Fibroblast of lung (primary cell): ENCODE measurements around the gene CASTOR2. TPM values are rescaled to one million over a fixed set of nuclear protein-coding genes. Genes with fewer than 3 reads are reported as not detected.
"Not testable (repeated sequence)": the region's sequence is repeated elsewhere in the genome, so short reads cannot be mapped to it uniquely, and the experiment has no call there.

Experiments
- DNase-seq, 2 donors: peaks; one replicate each; pipeline versions ENCODE4 v3.0.0 to v3.0.0-alpha.2; 2010; ENCODE audit warnings: low read depth in 2 of 2
- H2AFZ ChIP-seq: 2 replicates; pipeline ENCODE4 v1.5.1; 2012; ENCODE audit warnings: low read length, control low read depth, inconsistent platforms
- H3K27ac ChIP-seq: 2 replicates; pipeline ENCODE4 v1.5.1; 2011; ENCODE audit warnings: low read length, control low read depth; ENCODE audit not compliant: insufficient read depth
- H3K27me3 ChIP-seq: 2 replicates; pipeline ENCODE4 v1.5.1; 2011; ENCODE audit warnings: mild to moderate bottlenecking, low read length; ENCODE audit not compliant: control insufficient read depth, insufficient read depth
- H3K36me3 ChIP-seq: 2 replicates; pipeline ENCODE4 v1.5.1; 2011; ENCODE audit warnings: low read length; ENCODE audit not compliant: control insufficient read depth, insufficient read depth
- H3K4me1 ChIP-seq: 2 replicates; pipeline ENCODE4 v1.5.1; 2011; ENCODE audit warnings: low read length; ENCODE audit not compliant: control insufficient read depth, insufficient read depth; ENCODE audit errors: extremely low read depth
- H3K4me2 ChIP-seq: 2 replicates; pipeline ENCODE4 v1.5.1; 2011; ENCODE audit warnings: low read length, control low read depth; ENCODE audit not compliant: insufficient read depth; ENCODE audit errors: extremely low read depth
- H3K4me3 ChIP-seq, 4 experiments: fragments of 200-600 bp in 1 of 4; sonication (generic) in 1 of 4; replicated peaks in 1 of 4; 2 replicates each; pipeline ENCODE4 v1.5.1; 2011 to 2016; ENCODE audit warnings: low read length in 4 of 4, low read depth in 3 of 4, mild to moderate bottlenecking in 3 of 4, control low read depth in 2 of 4, inconsistent platforms in 1 of 4, mixed read lengths in 1 of 4; ENCODE audit not compliant: insufficient read depth in 1 of 4; ENCODE audit errors: control extremely low read depth in 1 of 4
- H3K79me2 ChIP-seq: 2 replicates; pipeline ENCODE4 v1.5.1; 2012; ENCODE audit warnings: mild to moderate bottlenecking, low read length, inconsistent platforms; ENCODE audit not compliant: control insufficient read depth, insufficient read depth
- H3K9ac ChIP-seq: 2 replicates; pipeline ENCODE4 v1.5.1; 2011; ENCODE audit warnings: mild to moderate bottlenecking, low read length, control low read depth; ENCODE audit not compliant: insufficient read depth
- H3K9me3 ChIP-seq: 2 replicates; pipeline ENCODE4 v1.5.1; 2012; ENCODE audit warnings: low read depth, low read length; ENCODE audit not compliant: control insufficient read depth, insufficient read depth
- H4K20me1 ChIP-seq: 2 replicates; pipeline ENCODE4 v1.5.1; 2011; ENCODE audit warnings: low read length; ENCODE audit not compliant: control insufficient read depth, insufficient read depth; ENCODE audit errors: extremely low read depth
- polyA plus RNA-seq, 2 donors: library from polyadenylated mRNA; depleted of rRNA in 1 of 2; stranded (reverse) in 1 of 2; unstranded in 1 of 2; fragments of >200 nt; gene quantifications; 2 replicates each; pipeline ENCODE4 v1.2.1, GENCODE V29; 2011 to 2012; ENCODE audit warnings: missing spikeins in 1 of 2
- total RNA-seq: library from RNA; depleted of rRNA; stranded (reverse); fragments of >200 nt; gene quantifications from 2 replicates; pipeline ENCODE4 v1.2.1, GENCODE V29; 2014

The CASTOR2 gene
- total and polyA plus RNA-seq, 2 donors (not counting 1 experiment from before 2014, with no cell fraction given): 9.0 to 10.9 TPM

DNA sequence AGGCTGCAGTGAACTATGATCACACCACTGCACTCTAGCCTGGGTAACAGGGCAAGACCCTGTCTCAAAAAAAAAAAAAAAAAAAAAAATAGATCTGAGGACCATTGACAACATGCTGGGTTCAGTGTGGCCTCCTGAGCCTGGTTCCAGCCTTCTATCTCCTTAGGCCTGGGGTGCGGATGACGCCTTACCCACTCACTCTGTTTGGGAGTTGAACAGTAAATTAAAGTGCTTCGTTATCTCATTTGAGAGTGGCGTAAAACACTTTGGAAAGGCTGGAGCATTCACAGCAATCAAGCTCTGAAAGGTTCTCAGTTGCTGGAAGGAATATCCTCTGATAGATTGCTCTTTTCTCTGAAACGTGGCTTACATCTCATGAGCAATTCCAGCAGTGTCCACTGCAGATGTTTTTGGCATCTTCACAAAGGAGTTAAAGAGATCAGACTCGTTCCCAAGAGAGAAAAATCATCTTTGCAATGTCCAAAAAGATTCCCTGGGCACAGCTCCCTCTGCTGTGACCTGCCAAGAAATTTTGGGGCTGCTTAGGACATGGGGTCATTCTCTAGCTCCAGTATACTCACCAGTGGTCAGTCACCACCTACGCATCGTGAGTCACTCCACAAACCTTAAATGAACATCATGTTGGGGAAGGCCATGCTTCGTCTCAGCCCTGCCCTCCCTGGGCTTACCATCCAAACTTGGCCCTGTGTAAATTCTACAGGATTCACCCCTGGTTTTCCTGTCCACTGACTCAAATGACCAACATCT is 23.0 kb upstream of the CASTOR2 start:
- not testable (repeated sequence) for H3K27me3 ChIP-seq, H3K79me2 ChIP-seq, H3K4me2 ChIP-seq, H3K36me3 ChIP-seq, H3K9me3 ChIP-seq, H3K4me1 ChIP-seq, H3K9ac ChIP-seq, H2AFZ ChIP-seq, H3K4me3 ChIP-seq, H4K20me1 ChIP-seq, DNase-seq, H3K27ac ChIP-seq

DNA sequence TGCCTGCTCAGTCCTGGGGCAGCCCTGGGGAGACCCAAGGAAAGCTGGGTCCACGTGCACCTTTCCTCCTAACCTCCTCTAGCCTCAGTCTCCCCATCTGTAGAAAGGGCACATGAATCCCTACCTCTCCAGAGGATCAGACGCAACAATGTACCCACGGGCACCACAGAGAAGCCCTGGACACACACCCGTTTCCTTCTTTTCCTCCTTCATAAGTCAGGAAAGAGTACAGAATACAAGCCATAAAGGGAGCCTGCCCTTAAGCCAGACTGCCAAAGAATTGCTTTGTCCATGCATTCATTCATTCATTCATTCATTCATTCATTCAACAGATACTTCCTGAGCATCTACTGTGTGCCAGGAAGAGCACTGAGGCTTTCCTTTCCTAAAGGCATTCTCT is 20.6 kb upstream of the CASTOR2 start:
- not testable (repeated sequence) for H2AFZ ChIP-seq, H3K4me2 ChIP-seq, H3K36me3 ChIP-seq, H3K27ac ChIP-seq, H3K9ac ChIP-seq, H3K79me2 ChIP-seq, H4K20me1 ChIP-seq, H3K4me3 ChIP-seq, H3K27me3 ChIP-seq, H3K9me3 ChIP-seq, DNase-seq, H3K4me1 ChIP-seq

DNA sequence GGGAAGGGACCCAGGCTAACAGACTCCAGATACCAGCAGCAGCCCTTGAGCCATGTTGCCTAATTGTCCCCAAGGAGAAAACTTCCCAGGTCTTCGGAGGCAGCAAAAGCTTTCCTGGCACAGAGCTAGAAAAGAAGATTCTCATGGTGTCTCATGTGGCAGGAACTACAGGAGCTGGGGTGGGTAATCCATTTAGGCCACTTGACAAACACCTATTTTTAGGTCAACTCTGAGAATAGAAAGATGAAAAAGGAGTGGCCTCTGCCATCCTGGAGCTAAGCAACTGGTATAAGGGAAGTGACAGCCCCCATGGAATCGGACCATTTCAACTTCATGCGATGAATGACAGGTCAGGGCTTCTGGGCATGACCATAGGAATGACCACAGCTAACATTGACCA is 16.8 kb upstream of the CASTOR2 start:
- not testable (repeated sequence) for DNase-seq, H3K4me1 ChIP-seq, H4K20me1 ChIP-seq, H3K27ac ChIP-seq, H3K36me3 ChIP-seq, H3K79me2 ChIP-seq, H2AFZ ChIP-seq, H3K4me3 ChIP-seq, H3K27me3 ChIP-seq, H3K4me2 ChIP-seq, H3K9me3 ChIP-seq, H3K9ac ChIP-seq

DNA sequence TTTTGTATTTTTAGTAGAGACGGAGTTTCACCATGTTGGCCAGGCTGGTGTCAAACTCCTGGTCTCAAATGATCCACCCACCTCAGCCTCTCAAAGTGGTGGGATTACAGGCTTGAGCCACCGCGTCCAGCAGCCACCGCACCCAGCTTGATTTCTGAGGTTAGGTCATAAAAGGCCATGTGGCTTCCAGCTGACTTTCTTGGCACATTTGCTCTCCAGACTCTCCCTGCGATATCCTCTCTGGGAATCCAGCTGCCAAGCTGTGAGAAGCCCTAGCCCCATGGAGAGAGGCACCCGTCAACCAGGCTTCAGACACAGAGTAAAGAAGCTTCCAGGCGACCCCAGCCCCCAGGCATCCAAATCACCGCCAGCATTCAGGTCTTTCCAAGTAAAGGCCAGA is 10.7 kb upstream of the CASTOR2 start:
- not testable (repeated sequence) for H3K36me3 ChIP-seq, H3K9ac ChIP-seq, DNase-seq, H4K20me1 ChIP-seq, H3K79me2 ChIP-seq, H3K4me1 ChIP-seq, H3K27me3 ChIP-seq, H3K4me2 ChIP-seq, H3K4me3 ChIP-seq, H2AFZ ChIP-seq, H3K27ac ChIP-seq, H3K9me3 ChIP-seq

DNA sequence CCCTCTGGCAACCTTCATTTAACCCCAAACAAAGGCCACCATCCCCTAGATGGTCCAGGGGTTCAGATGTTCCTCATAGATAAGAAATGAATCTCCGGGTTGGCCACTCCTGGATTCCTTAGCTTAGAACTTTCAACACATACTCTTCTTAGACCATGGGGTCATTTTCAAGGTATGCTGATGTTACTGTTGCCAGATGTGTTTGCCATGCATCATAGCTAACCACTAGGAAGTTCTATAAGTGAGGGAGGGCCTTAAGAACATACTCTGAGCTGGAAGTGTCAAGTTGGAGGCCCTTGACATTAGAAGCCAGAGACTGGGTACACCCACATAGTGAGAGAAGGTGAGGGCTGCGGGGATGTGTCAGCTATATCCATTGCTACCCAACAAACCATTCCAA is 6.2 kb upstream of the CASTOR2 start:
- not testable (repeated sequence) for H3K79me2 ChIP-seq, H3K4me1 ChIP-seq, H3K9me3 ChIP-seq, H3K4me2 ChIP-seq, H3K4me3 ChIP-seq, H3K27me3 ChIP-seq, H4K20me1 ChIP-seq, H3K27ac ChIP-seq, H3K9ac ChIP-seq, DNase-seq, H2AFZ ChIP-seq, H3K36me3 ChIP-seq

DNA sequence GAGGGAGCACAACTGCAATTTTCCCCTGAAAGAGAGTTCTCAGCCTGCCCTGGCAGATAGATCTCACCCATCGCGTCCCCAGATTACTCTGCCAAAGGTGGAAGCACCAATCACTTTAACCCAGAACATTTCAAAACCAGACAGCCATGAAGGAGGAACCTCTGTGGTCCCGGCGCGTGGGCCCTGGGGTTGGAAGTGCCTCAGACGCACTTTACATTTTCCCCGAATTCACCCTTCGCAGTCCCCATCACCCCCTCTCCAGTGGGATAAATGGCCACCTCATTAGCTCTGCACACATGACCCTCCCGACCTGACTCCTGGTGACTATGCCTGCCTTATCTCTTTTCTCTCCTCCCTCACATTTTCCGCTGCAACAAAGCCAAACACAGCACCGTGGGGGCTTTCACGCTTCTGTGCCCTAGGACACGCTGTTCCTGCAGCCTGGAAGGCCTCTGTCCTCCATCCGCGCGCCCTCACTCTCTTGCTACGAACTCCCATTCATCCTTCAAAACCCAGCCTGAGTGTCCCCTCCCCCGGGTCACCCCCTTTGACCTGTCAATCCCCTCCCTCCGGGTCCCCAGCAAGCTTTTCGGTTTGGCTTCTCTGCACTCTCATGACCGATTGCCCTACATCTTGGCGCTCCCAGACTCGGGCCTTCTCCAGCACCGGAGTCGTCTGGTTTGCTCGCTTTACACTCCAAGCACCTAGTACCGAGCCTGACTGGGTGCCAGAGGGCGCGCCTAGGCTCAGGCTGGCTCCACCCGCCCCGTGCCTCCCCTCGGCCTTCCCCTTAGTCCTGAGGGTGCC is 598 bp upstream of the CASTOR2 start:
- H3K4me3 ChIP-seq: peak overlapping the region in 1 of 4 experiments; percentile 28
- not testable (repeated sequence) for H3K9me3 ChIP-seq, H4K20me1 ChIP-seq, DNase-seq, H3K4me2 ChIP-seq, H3K36me3 ChIP-seq, H3K27me3 ChIP-seq, H3K27ac ChIP-seq, H3K79me2 ChIP-seq, H3K9ac ChIP-seq, H2AFZ ChIP-seq, H3K4me1 ChIP-seq
